GM23248 (cell line): ENCODE measurements around the gene MAML2. TPM values are rescaled to one million over a fixed set of nuclear protein-coding genes. Genes with fewer than 3 reads are reported as not detected.

Experiments used
- DNase-seq: peaks from one replicate; pipeline ENCODE4 v3.0.0-alpha.2; 2015
- H2AFZ ChIP-seq: fragments of 200-600 bp; sonication (generic); 2 replicates; pipeline ENCODE4 v1.6.1; 2016; ENCODE audit warnings: antibody characterized with exemption
- H3F3A ChIP-seq: fragments of 200-600 bp; sonication (generic); 2 replicates; pipeline ENCODE4 v1.6.1; 2016; ENCODE audit warnings: mild to moderate bottlenecking, antibody characterized with exemption, mixed run types; ENCODE audit not compliant: insufficient read depth
- H3K27ac ChIP-seq: fragments of 200-600 bp; sonication (generic); 2 replicates; pipeline ENCODE4 v1.5.1; 2016; ENCODE audit warnings: mild to moderate bottlenecking
- H3K27me3 ChIP-seq: fragments of 200-600 bp; sonication (generic); replicated peaks from 2 replicates; pipeline ENCODE4 v1.6.1; 2016; ENCODE audit warnings: mild to moderate bottlenecking; ENCODE audit not compliant: insufficient read depth
- H3K36me3 ChIP-seq: fragments of 200-600 bp; sonication (generic); 2 replicates; pipeline ENCODE4 v1.6.1; 2016; ENCODE audit warnings: low read depth, mild to moderate bottlenecking
- H3K4me1 ChIP-seq: fragments of 200-600 bp; sonication (generic); 2 replicates; pipeline ENCODE4 v1.6.1; 2016; ENCODE audit warnings: mild to moderate bottlenecking; ENCODE audit not compliant: insufficient read depth
- H3K4me2 ChIP-seq: fragments of 200-600 bp; sonication (generic); one replicate; pipeline ENCODE4 v1.6.1; 2016; ENCODE audit warnings: mild to moderate bottlenecking; ENCODE audit not compliant: unreplicated experiment
- H3K4me3 ChIP-seq: fragments of 200-600 bp; sonication (generic); 2 replicates; pipeline ENCODE4 v1.5.1; 2016; ENCODE audit warnings: mild to moderate bottlenecking
- H3K79me2 ChIP-seq: fragments of 200-600 bp; sonication (generic); 2 replicates; pipeline ENCODE4 v1.6.1; 2016; ENCODE audit warnings: mild to moderate bottlenecking; ENCODE audit not compliant: insufficient read depth
- H3K9ac ChIP-seq: fragments of 200-600 bp; sonication (generic); 2 replicates; pipeline ENCODE4 v1.6.1; 2016; ENCODE audit warnings: mild to moderate bottlenecking
- H3K9me2 ChIP-seq: fragments of 200-600 bp; sonication (generic); 2 replicates; pipeline ENCODE4 v1.6.1; 2016; ENCODE audit warnings: mixed run types, mild to moderate bottlenecking, moderate library complexity; ENCODE audit not compliant: insufficient read depth
- H3K9me3 ChIP-seq: fragments of 200-600 bp; sonication (generic); one replicate; pipeline ENCODE4 v1.6.1; 2017; ENCODE audit warnings: low read depth
- H4K20me1 ChIP-seq: fragments of 200-600 bp; sonication (generic); 2 replicates; pipeline ENCODE4 v1.6.0; 2016; ENCODE audit not compliant: insufficient read depth
- EZH2 ChIP-seq: fragments of 200-600 bp; sonication (generic); IDR thresholded peaks from 2 replicates; pipeline ENCODE4 v1.6.1; 2018; ENCODE audit warnings: antibody characterized with exemption, mild to moderate bottlenecking; ENCODE audit not compliant: insufficient read depth, poor library complexity, severe bottlenecking
- EZH2phosphoT487 ChIP-seq: fragments of 200-600 bp; sonication (generic); IDR thresholded peaks from 2 replicates; pipeline ENCODE4 v1.6.1; 2018; ENCODE audit warnings: antibody characterized with exemption, moderate library complexity, mild to moderate bottlenecking, low read depth; ENCODE audit not compliant: insufficient read depth
- WGBS, 2 experiments: methylation state at CpG; one replicate each; pipeline ENCODE4 v1.1.6; 2015 to 2017; ENCODE audit warnings: low lambda C conversion rate in 2 of 2, low coverage in 1 of 2; ENCODE audit errors: missing lambda C conversion rate in 2 of 2; 5-methylcytosine and 5-hydroxymethylcytosine counted together
- in situ Hi-C: fragments of 300-500 bp; cut with MboI; formaldehyde crosslinking; loops from 2 replicates; pipeline ENCODE4 v1.15.0; 2020
- polyA plus RNA-seq: library from polyadenylated mRNA; unstranded; fragments of >200 nt; fragmentation: Nextera tagmentation; extraction: Ambion mirVana; gene quantifications from 2 replicates; pipeline ENCODE4 v1.2.1, GENCODE V29; 2016
- total RNA-seq: library from RNA; depleted of rRNA; stranded (reverse); fragments of >200 nt; shearing (Covaris generic); gene quantifications from 2 replicates; pipeline ENCODE4 v1.2.3, GENCODE V29; 2014

The MAML2 gene
- total and polyA plus RNA-seq, 2 experiments from 2014 or later, result 7.4 to 23.7 TPM

DNA sequence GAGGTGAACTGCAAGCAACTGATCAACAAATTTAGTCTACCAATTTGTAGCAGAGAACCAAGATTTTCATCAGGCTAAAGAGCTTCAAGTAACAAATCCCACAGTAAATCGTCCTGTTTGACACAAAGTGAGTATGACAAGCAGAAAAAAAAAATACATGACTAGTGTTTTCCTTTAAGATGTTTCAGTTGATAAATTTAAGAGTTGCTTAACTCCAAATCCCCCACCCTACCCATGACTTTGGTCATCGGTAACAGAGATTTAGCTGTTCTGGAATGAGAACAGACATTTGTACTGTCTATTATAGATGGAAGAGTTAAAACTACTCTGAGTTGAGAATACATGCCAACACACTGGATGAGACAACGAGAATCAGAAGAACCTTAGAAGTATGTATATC, 254.1 kb downstream of the MAML2 start:
- DNase-seq, result no peak
- Histone ChIP-seq H3F3A (peaks cover 9% of the 10 kb centered on the region; the same call in 1 of the 2 replicates), H3K4me1 (peaks cover 21% of the 10 kb centered on the region), H3K9me2 (no peaks in the 10 kb centered on the region), H2AFZ (no peak overlapping the region), H3K4me2 (no peak overlapping the region), H3K36me3 (no peaks in the 10 kb centered on the region), H3K27me3 (no peaks in the 10 kb centered on the region), H3K4me3 (no peak overlapping the region), H3K79me2 (peaks cover 97% of the 10 kb centered on the region), H3K9ac (no peak overlapping the region), H4K20me1 (no peaks in the 10 kb centered on the region), H3K27ac (no peak overlapping the region), H3K9me3 (no peaks in the 10 kb centered on the region)
- WGBS, 2 experiments, result 59 to 63% methylated on average over 3 of the region's 3 CpGs
- TF ChIP-seq EZH2phosphoT487 (no peak), EZH2 (no peak)
- in situ Hi-C loops, result no loop called here

DNA sequence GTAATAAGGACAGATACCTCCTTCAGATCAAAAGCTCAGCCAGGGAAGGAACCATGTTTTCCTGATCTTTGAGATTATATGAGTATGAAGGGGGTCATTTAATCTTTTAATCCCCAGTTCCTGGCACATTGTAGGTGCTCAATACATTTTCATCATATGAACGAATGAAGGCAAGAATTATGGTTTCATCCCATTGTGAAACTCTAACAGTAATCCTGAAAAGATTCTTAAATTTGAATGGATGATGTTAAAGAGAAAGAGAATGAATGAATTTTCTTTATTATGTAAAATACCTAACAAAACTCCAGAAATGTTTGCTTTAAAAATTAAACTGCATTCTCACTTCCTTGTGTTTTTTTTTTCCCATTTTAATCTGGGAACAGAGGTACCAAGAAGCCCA, 256.9 kb downstream of the MAML2 start:
- Histone ChIP-seq H3K79me2 (peaks cover 95% of the 10 kb centered on the region), H3K9ac (no peak overlapping the region)

DNA sequence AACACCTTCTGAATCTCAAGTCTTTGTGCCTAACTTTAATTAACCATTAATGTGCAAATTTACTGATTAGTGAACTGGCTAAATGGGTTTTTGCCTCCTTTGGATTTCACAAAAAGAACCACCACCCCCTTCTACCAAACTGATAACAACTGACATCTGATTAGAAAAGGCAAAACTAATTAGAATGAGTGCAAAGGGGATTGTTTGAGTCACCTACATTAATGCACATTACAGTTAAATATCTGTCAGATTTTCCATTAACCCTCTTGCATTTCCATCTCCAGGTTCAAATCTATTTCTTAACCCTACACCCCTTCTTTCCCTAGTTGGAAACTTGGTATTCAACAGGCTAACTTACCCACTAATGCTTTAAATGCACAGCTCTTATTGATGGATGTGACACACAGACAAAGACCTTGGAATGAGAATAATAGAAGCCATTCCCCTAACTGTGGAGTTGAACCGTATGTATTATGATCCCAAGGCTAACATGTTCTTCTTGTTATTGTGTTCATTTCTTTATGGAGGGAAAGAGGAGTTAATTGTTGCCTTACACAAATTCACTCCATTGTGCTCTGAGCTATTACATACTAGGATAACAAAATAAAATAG, 257.6 kb downstream of the MAML2 start:
- in situ Hi-C loops, result no loop called here
- Histone ChIP-seq H3F3A (peaks cover 6% of the 10 kb centered on the region), H3K27me3 (no peaks in the 10 kb centered on the region), H2AFZ (no peak overlapping the region), H3K4me2 (no peak overlapping the region), H3K9me3 (no peaks in the 10 kb centered on the region), H4K20me1 (no peaks in the 10 kb centered on the region), H3K9ac (no peak overlapping the region), H3K4me3 (no peak overlapping the region), H3K9me2 (no peaks in the 10 kb centered on the region), H3K27ac (no peak overlapping the region), H3K36me3 (no peaks in the 10 kb centered on the region), H3K4me1 (peaks cover 10% of the 10 kb centered on the region), H3K79me2 (peaks cover 96% of the 10 kb centered on the region)
- no peak for DNase-seq
- TF ChIP-seq EZH2 (no peak), EZH2phosphoT487 (no peak)
- 95 to 100% methylated on average over 1 of the region's 1 CpG for WGBS, 2 experiments

More for the DNA sequence above, 256.9 kb downstream of the MAML2 start:
- in situ Hi-C loops, result no loop called here
- TF ChIP-seq EZH2phosphoT487, result no peak
- TF ChIP-seq EZH2, result no peak
- no peak overlapping the region for H3K27ac ChIP-seq
- peaks cover 17% of the 10 kb centered on the region for H3K4me1 ChIP-seq
- no peaks in the 10 kb centered on the region for H4K20me1 ChIP-seq
- DNase-seq, result no peak
- H3K4me2 ChIP-seq, result no peak overlapping the region
- H2AFZ ChIP-seq, result no peak overlapping the region
- H3K4me3 ChIP-seq, result no peak overlapping the region
- H3K9me3 ChIP-seq, result no peaks in the 10 kb centered on the region
- H3F3A ChIP-seq, result peaks cover 9% of the 10 kb centered on the region; the same call in 1 of the 2 replicates
- no peaks in the 10 kb centered on the region for H3K27me3 ChIP-seq
- no peaks in the 10 kb centered on the region for H3K9me2 ChIP-seq
- 93 to 96% methylated on average over 1 of the region's 1 CpG for WGBS, 2 experiments
- H3K36me3 ChIP-seq, result no peaks in the 10 kb centered on the region

DNA sequence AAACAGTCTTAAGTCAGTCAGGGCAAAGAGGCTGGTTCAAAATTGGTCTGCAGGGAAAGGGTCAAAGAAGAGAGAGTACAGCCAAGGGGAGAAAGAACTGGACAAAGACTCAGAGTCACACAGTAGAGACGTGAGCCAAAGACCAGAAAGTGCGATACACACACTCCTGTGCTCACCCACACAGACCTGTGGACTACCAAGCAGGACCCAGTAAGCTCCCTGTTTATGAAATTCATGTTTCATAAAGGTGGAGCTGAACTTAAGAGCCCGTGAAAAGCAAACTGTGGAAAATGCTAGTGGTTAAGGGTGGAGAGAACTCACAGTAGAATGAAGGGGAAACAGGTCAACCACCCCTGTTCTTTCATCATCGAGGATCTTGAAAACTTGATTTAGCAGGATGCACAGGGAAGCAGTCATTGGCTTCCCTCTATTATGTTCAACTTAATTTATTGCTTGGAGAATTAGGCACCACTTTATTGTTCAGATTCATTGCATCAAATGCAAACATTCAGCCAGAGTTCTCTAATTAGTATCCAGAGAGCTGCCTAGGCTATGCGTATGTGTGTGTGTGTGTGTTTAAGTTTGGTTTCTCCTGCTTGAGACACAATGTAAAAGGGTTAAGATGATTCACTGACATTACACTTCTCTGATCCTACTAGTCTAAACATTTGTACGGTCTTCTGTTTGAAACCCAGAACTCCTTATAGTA, 258.2 kb downstream of the MAML2 start:
- Histone ChIP-seq H4K20me1 (no peaks in the 10 kb centered on the region), H3K9me2 (no peaks in the 10 kb centered on the region), H3K9ac (no peak overlapping the region), H3K27ac (no peak overlapping the region), H3K27me3 (no peaks in the 10 kb centered on the region), H3K79me2 (peaks cover 96% of the 10 kb centered on the region), H3K4me3 (no peak overlapping the region), H3K36me3 (no peaks in the 10 kb centered on the region), H3F3A (no peaks in the 10 kb centered on the region; the same call in 1 of the 2 replicates), H3K4me2 (no peak overlapping the region), H3K4me1 (peaks cover 3% of the 10 kb centered on the region; the same call in 1 of the 2 replicates), H2AFZ (no peak overlapping the region), H3K9me3 (no peaks in the 10 kb centered on the region)
- in situ Hi-C loops, result no loop called here
- TF ChIP-seq EZH2phosphoT487, result no peak
- TF ChIP-seq EZH2, result no peak
- WGBS, 2 experiments, result 76 to 77% methylated on average over 6 of the region's 6 CpGs
- no peak for DNase-seq
